ENCODE results near the gene C1QC. TPM values are rescaled to one million over a fixed set of nuclear protein-coding genes. Genes with fewer than 3 reads are reported as not detected.

The C1QC gene
- total and polyA plus RNA-seq, 4 donors, result 41.3 to 554 (median 230) TPM

GRCh38 chr1:22626237-22627157, 16.9 kb upstream of the C1QC start:
- no peak overlapping the region for H3K27ac ChIP-seq (ENCODE audit: low read depth in 1 of 2, low read length in 1 of 2)
- H3K4me3 ChIP-seq, result no peak overlapping the region
- H3K4me1 ChIP-seq (ENCODE audit: control insufficient read depth in 5 of 5, insufficient read depth in 5 of 5, low read length in 5 of 5), result no peaks in the 10 kb centered on the region
- DNase-seq (no peak), ATAC-seq (ENCODE audit: insufficient read depth, low FRiP score) (no peak)
- 17 to 20% methylated on average over 20 of the region's 20 CpGs for WGBS, 2 donors
- no peak for TF ChIP-seq CTCF (IDR thresholded peaks at IDR 0.05; ENCODE audit: control extremely low read depth, extremely low read depth)
- H3K9ac ChIP-seq (ENCODE audit: insufficient read depth in 1 of 2, low read length in 2 of 2), result no peak overlapping the region
- peaks cover 0 to 16% (median 9%) of the 10 kb centered on the region in 3 donors for H3K27me3 ChIP-seq (ENCODE audit: control insufficient read depth in 3 of 3, insufficient read depth in 3 of 3, low read length in 2 of 3)
- peaks cover 0 to 5% (median 0%) of the 10 kb centered on the region in 4 donors for H3K9me3 ChIP-seq (ENCODE audit: control insufficient read depth in 4 of 4, insufficient read depth in 3 of 4, low read length in 3 of 4)
- no peaks in the 10 kb centered on the region for H3K36me3 ChIP-seq (ENCODE audit: control insufficient read depth in 4 of 4, insufficient read depth in 4 of 4, low read length in 4 of 4)

- ATAC-seq (ENCODE audit: insufficient read depth, low FRiP score) (no peak), DNase-seq (no peak)
- no peak for TF ChIP-seq CTCF (IDR thresholded peaks at IDR 0.05; ENCODE audit: control extremely low read depth, extremely low read depth)
- no peaks in the 10 kb centered on the region for H3K4me1 ChIP-seq (ENCODE audit: control insufficient read depth in 5 of 5, insufficient read depth in 5 of 5, low read length in 5 of 5)
- no peak overlapping the region for H3K27ac ChIP-seq (ENCODE audit: low read depth in 1 of 2, low read length in 1 of 2)
- no peaks in the 10 kb centered on the region for H3K36me3 ChIP-seq (ENCODE audit: control insufficient read depth in 4 of 4, insufficient read depth in 4 of 4, low read length in 4 of 4)
- H3K27me3 ChIP-seq (ENCODE audit: control insufficient read depth in 3 of 3, insufficient read depth in 3 of 3, low read length in 2 of 3), result peaks cover 0 to 18% (median 9%) of the 10 kb centered on the region in 3 donors
- no peak overlapping the region for H3K4me3 ChIP-seq
- H3K9me3 ChIP-seq (ENCODE audit: control insufficient read depth in 4 of 4, insufficient read depth in 3 of 4, low read length in 3 of 4), result peaks cover 0 to 5% (median 0%) of the 10 kb centered on the region in 4 donors
- WGBS, 2 donors, result 40 to 74% methylated on average over 5 of the region's 5 CpGs
- no peak overlapping the region for H3K9ac ChIP-seq (ENCODE audit: insufficient read depth in 1 of 2, low read length in 2 of 2)
These were observed 16.1 kb upstream of the C1QC start for GRCh38 chr1:22627331-22627730.

GRCh38 chr1:22628698-22629444, 14.6 kb upstream of the C1QC start:
- no peak for DNase-seq
- Histone ChIP-seq H3K36me3 (ENCODE audit: control insufficient read depth in 4 of 4, insufficient read depth in 4 of 4, low read length in 4 of 4) (no peaks in the 10 kb centered on the region), H3K4me1 (ENCODE audit: control insufficient read depth in 5 of 5, insufficient read depth in 5 of 5, low read length in 5 of 5) (no peaks in the 10 kb centered on the region), H3K27ac (ENCODE audit: low read depth in 1 of 2, low read length in 1 of 2) (no peak overlapping the region), H3K9me3 (ENCODE audit: control insufficient read depth in 4 of 4, insufficient read depth in 3 of 4, low read length in 3 of 4) (peaks cover 0 to 5% (median 0%) of the 10 kb centered on the region in 4 donors), H3K4me3 (no peak overlapping the region), H3K27me3 (ENCODE audit: control insufficient read depth in 3 of 3, insufficient read depth in 3 of 3, low read length in 2 of 3) (peaks cover 0 to 18% (median 9%) of the 10 kb centered on the region in 3 donors), H3K9ac (ENCODE audit: insufficient read depth in 1 of 2, low read length in 2 of 2) (no peak overlapping the region)
- no peak for ATAC-seq (ENCODE audit: insufficient read depth, low FRiP score)
- TF ChIP-seq CTCF (IDR thresholded peaks at IDR 0.05; ENCODE audit: control extremely low read depth, extremely low read depth), result no peak
- WGBS, 2 donors, result 39 to 45% methylated on average over 11 of the region's 11 CpGs
